ENCODE data around the gene EI24. TPM values are rescaled to one million over a fixed set of nuclear protein-coding genes. Genes with fewer than 3 reads are reported as not detected.

EI24 gene
- total and polyA plus RNA-seq, 2 of the 8 experiments (the other 6 are each of a cell fraction or from before 2014, with no cell fraction given): 135 to 264 TPM

DNA sequence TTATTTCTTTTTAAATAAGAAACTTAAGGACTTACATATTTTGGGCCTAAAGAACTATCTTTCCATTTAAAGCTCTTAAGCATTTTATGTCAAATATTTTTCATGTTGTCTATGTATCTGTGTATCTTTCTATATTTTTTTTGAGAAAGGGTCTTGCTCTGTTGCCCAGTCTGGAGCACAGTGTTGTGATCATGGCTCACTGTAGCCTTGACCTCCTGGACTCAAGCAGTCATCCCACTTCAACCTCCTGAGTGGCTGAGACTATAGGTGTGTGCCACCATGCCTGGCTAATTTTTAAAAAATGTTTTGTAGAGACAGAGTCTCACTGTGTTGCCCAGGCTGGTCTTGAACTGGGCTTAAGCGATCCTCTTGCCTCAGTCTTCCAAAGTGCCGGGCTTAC lies 31.4 kb downstream of the EI24 start:
- H4K91ac ChIP-seq (replicated peaks; ENCODE audit: insufficient read length, low read length): no peak overlapping the region
- CTCF ChIA-PET (ENCODE audit: partially characterized antibody): interaction anchor here (1.2 kb wide), 1 partner anchor 178 kb away, joined by 3 read pairs; no protein-coding TSS in a partner anchor
- no peak for FAIRE-seq

More for the DNA sequence above, 31.4 kb downstream of the EI24 start:
- 89% methylated on average over 2 of the region's 2 CpGs; no CpG with 5 or more reads in 1 of the 2 experiments for WGBS, 2 experiments (ENCODE audit: extremely low coverage in 1 of 2, insufficient coverage in 1 of 2, insufficient read length in 1 of 2, insufficient replicate concordance in 2 of 2, low coverage in 1 of 2, low lambda C conversion rate in 2 of 2, missing lambda C conversion rate in 1 of 2)
- Histone ChIP-seq H2BK12ac (ENCODE audit: low read depth, low read length) (no peak overlapping the region), H4K5ac (ENCODE audit: insufficient read length, low read depth, low read length) (no peak overlapping the region), H2AFZ (ENCODE audit: low read length) (no peak overlapping the region), H3K14ac (ENCODE audit: insufficient read length) (no peak overlapping the region), H2BK15ac (ENCODE audit: low read length) (no peak overlapping the region), H2BK20ac (ENCODE audit: low read length) (no peak overlapping the region), H4K8ac (ENCODE audit: extremely low read depth, insufficient read depth, low read length) (no peak overlapping the region), H3K56ac (replicated peaks; ENCODE audit: insufficient read length, low read depth, low read length) (no peak overlapping the region), H3K36me3 (ENCODE audit: control insufficient read depth in 2 of 4, insufficient read depth in 4 of 4, low read length in 3 of 4) (peaks cover 23 to 72% (median 50%) of the 10 kb centered on the region in 4 experiments), H3K4me2 (ENCODE audit: insufficient read depth in 1 of 2, low read depth in 2 of 2, low read length in 2 of 2) (no peak overlapping the region), H3K9ac (replicated peaks in 1 of 4; ENCODE audit: extremely low read depth in 1 of 4, low read depth in 3 of 4, low read length in 3 of 4) (no peak overlapping the region), H3K27ac (ENCODE audit: low read depth, low read length) (no peak overlapping the region), H3K4ac (replicated peaks; ENCODE audit: insufficient read length, low read depth, low read length) (no peak overlapping the region), H2BK120ac (replicated peaks; ENCODE audit: low read depth, low read length) (no peak overlapping the region), H3K4me3 (ENCODE audit: extremely low read depth in 1 of 4, insufficient read depth in 2 of 4, low read depth in 3 of 4, low read length in 4 of 4) (no peak overlapping the region), H3K79me2 (ENCODE audit: control insufficient read depth in 1 of 2, insufficient read depth in 2 of 2, low read length in 2 of 2) (peaks cover 2 to 12% of the 10 kb centered on the region in 2 experiments; a peak in 2 of 4 replicates), H3K27me3 (replicated peaks in 1 of 4; ENCODE audit: control insufficient read depth in 3 of 4, extremely low read depth in 1 of 4, insufficient read depth in 3 of 4, low read length in 3 of 4) (no peaks in the 10 kb centered on the region), H3K4me1 (replicated peaks in 1 of 4; ENCODE audit: control insufficient read depth in 3 of 4, insufficient read depth in 4 of 4, low read length in 3 of 4) (no peaks in the 10 kb centered on the region), H2BK5ac (ENCODE audit: low read depth, low read length) (no peak overlapping the region), H3K9me3 (ENCODE audit: insufficient read depth in 2 of 2, low read depth in 1 of 2, low read length in 1 of 2) (no peaks in the 10 kb centered on the region), H3K23ac (ENCODE audit: insufficient read length) (no peak overlapping the region), H3K23me2 (ENCODE audit: low read depth, low read length) (no peaks in the 10 kb centered on the region), H3K18ac (ENCODE audit: extremely low read depth, low read length) (no peak overlapping the region), H3K79me1 (ENCODE audit: low read depth, low read length) (no peaks in the 10 kb centered on the region; the same call in 1 of the 2 replicates), H4K20me1 (replicated peaks in 1 of 2; ENCODE audit: control insufficient read depth in 1 of 2, insufficient read depth in 2 of 2, low read length in 2 of 2) (peaks cover 0 to 3% of the 10 kb centered on the region in 2 experiments), H2AK5ac (ENCODE audit: low read depth, low read length) (no peak overlapping the region)
- TF ChIP-seq POU5F1 (IDR thresholded peaks at IDR 0.05; ENCODE audit: low read depth, low read length) (no peak), POLR2AphosphoS5 (IDR thresholded peaks at IDR 0.05; ENCODE audit: low read depth, low read length) (no peak), TAF7 (optimal IDR thresholded peaks at IDR 0.05; ENCODE audit: borderline replicate concordance, low read depth, low read length) (no peak), SP2 (IDR thresholded peaks at IDR 0.05; ENCODE audit: low read length) (no peak), BCL11A (IDR thresholded peaks at IDR 0.05; ENCODE audit: low read depth in 2 of 2, low read length in 2 of 2) (no peak)
- DNase-seq (ENCODE audit: low read depth in 1 of 2, low spot score in 2 of 2): no peak
- POLR2A ChIA-PET (ENCODE audit: partially characterized antibody): interaction anchor here (1.2 kb wide), 1 partner anchor 31 kb away, joined by 3 read pairs; the partner anchor contains the start of gene EI24

Measured in H1 (cell line).